SK-N-SH treated with all-trans-retinoic acid at 6 μM for 48 hours (cell line): ENCODE measurements around the gene UNC119B.

Experiments used
- ARNTL ChIP-seq: fragments of 450-650 bp; formaldehyde crosslinking; IDR thresholded peaks from 2 replicates; pipeline ENCODE4 v1.5.0; 2020; ENCODE audit warnings: low read depth, mild to moderate bottlenecking, moderate library complexity, borderline replicate concordance
- BACH2 ChIP-seq: fragments of 250-450 bp; sonication (Bioruptor Pico); IDR thresholded peaks from 2 replicates; pipeline ENCODE4 v1.9.0; 2021; ENCODE audit warnings: mild to moderate bottlenecking, borderline replicate concordance
- ISL1 ChIP-seq: fragments of 250-450 bp; sonication (Bioruptor Pico); IDR thresholded peaks from 2 replicates; pipeline ENCODE4 v2.1.2; 2022; ENCODE audit warnings: mild to moderate bottlenecking, moderate library complexity
- PATZ1 ChIP-seq: fragments of 250-450 bp; sonication (Bioruptor Pico); IDR thresholded peaks from 2 replicates; pipeline ENCODE4 v1.8.0; 2020; ENCODE audit warnings: mild to moderate bottlenecking, moderate library complexity, borderline replicate concordance
- PPARA ChIP-seq: fragments of 250-450 bp; sonication (Bioruptor Pico); IDR thresholded peaks from 2 replicates; pipeline ENCODE4 v1.5.0; 2020; ENCODE audit warnings: mild to moderate bottlenecking, borderline replicate concordance
- RARB ChIP-seq: fragments of 250-450 bp; sonication (Bioruptor Pico); IDR thresholded peaks from 2 replicates; pipeline ENCODE4 v1.8.0; 2021; ENCODE audit warnings: mild to moderate bottlenecking, moderate library complexity
- SNAI2 ChIP-seq: fragments of 250-450 bp; sonication (Bioruptor Pico); IDR thresholded peaks from 2 replicates; pipeline ENCODE4 v1.5.0; 2020; ENCODE audit warnings: mild to moderate bottlenecking, moderate library complexity
- TCF4 ChIP-seq: fragments of 250-450 bp; sonication (Bioruptor Pico); IDR thresholded peaks from 2 replicates; pipeline ENCODE4 v1.8.0; 2021; ENCODE audit warnings: mild to moderate bottlenecking, moderate library complexity, borderline replicate concordance
- ZC3H10 ChIP-seq: fragments of 250-450 bp; sonication (Bioruptor Pico); IDR thresholded peaks from 2 replicates; pipeline ENCODE4 v1.5.1; 2021; ENCODE audit warnings: mild to moderate bottlenecking, moderate library complexity
- ZFP3 ChIP-seq: fragments of 250-450 bp; sonication (Bioruptor Pico); IDR thresholded peaks from 2 replicates; pipeline ENCODE4 v1.5.0; 2020; ENCODE audit warnings: mild to moderate bottlenecking, moderate library complexity
- ZFP30 ChIP-seq: fragments of 450-650 bp; formaldehyde crosslinking; IDR thresholded peaks from 2 replicates; pipeline ENCODE4 v1.5.0; 2022; ENCODE audit warnings: mild to moderate bottlenecking, moderate library complexity
- TF ChIP-seq, protein P1 (sequence below): fragments of 250-450 bp; sonication (Bioruptor Pico); IDR thresholded peaks from 2 replicates; pipeline ENCODE4 v1.5.1; 2020; ENCODE audit warnings: low read depth, mild to moderate bottlenecking, moderate library complexity

DNA sequence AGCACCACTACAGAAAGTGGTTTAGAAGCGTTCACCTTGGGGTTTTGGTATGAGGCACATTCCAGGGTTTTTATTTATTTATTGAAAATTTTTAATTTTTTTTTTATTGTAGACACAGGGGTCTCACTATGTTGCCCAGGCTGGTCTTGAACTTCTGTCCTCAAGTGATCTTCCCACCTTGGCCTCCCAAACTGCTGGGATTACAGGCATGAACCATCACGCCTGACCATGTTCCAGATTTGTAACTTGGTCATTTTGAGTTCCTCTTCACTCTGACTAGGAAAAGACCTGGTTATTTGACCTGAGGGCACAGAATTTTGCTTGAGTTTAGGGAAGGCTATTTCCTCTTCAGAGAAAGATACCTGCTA lies 20.2 kb upstream of the UNC119B start:
- TF ChIP-seq PATZ1 (CRISPR knock-in tag) (no peak), SNAI2 (CRISPR knock-in tag) (no peak), ZC3H10 (CRISPR knock-in tag) (no peak), TCF4 (CRISPR knock-in tag) (no peak), BACH2 (no peak), ISL1 (no peak), RARB (CRISPR knock-in tag) (no peak), ZFP30 (CRISPR knock-in tag) (no peak), PPARA (CRISPR knock-in tag) (no peak), ARNTL (CRISPR knock-in tag) (no peak), ZFP3 (no peak)
- TF ChIP-seq, protein P1, sequence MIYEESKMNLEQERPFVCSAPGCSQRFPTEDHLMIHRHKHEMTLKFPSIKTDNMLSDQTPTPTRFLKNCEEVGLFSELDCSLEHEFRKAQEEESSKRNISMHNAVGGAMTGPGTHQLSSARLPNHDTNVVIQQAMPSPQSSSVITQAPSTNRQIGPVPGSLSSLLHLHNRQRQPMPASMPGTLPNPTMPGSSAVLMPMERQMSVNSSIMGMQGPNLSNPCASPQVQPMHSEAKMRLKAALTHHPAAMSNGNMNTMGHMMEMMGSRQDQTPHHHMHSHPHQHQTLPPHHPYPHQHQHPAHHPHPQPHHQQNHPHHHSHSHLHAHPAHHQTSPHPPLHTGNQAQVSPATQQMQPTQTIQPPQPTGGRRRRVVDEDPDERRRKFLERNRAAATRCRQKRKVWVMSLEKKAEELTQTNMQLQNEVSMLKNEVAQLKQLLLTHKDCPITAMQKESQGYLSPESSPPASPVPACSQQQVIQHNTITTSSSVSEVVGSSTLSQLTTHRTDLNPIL = no peak
